Glutamatergic neuron (in vitro differentiated cells): ENCODE measurements around the gene PIM3. TPM values are rescaled to one million over a fixed set of nuclear protein-coding genes. Genes with fewer than 3 reads are reported as not detected.

Experiments used
- DNase-seq: peaks from one replicate; pipeline ENCODE4 v3.0.0; 2022
- H3K27ac Mint-ChIP-seq: one replicate; pipeline ENCODE4 v1.8.0; 2020; ENCODE audit warnings: mild to moderate bottlenecking, mixed read lengths, inconsistent platforms; ENCODE audit not compliant: unreplicated experiment
- H3K27me3 Mint-ChIP-seq: one replicate; pipeline ENCODE4 v1.8.0; 2020; ENCODE audit warnings: mild to moderate bottlenecking, moderate library complexity, mixed read lengths, inconsistent platforms; ENCODE audit not compliant: unreplicated experiment
- H3K36me3 Mint-ChIP-seq: one replicate; pipeline ENCODE4 v1.8.0; 2020; ENCODE audit warnings: mild to moderate bottlenecking, mixed read lengths, inconsistent platforms; ENCODE audit not compliant: unreplicated experiment
- H3K4me1 Mint-ChIP-seq: one replicate; pipeline ENCODE4 v1.8.0; 2020; ENCODE audit warnings: mild to moderate bottlenecking, low read depth, mixed read lengths, inconsistent platforms; ENCODE audit not compliant: unreplicated experiment
- H3K4me3 Mint-ChIP-seq: one replicate; pipeline ENCODE4 v1.8.0; 2020; ENCODE audit warnings: mild to moderate bottlenecking, mixed read lengths, inconsistent platforms; ENCODE audit not compliant: unreplicated experiment
- H3K9me3 Mint-ChIP-seq: one replicate; pipeline ENCODE4 v1.8.0; 2020; ENCODE audit warnings: mild to moderate bottlenecking, moderate library complexity, mixed read lengths, inconsistent platforms; ENCODE audit not compliant: unreplicated experiment
- total RNA-seq: library from RNA; stranded (reverse); fragmentation: NEBNext Ultra II Directional; extraction: Animal tissue kit (Norgen Biotek cat#: 25700); gene quantifications from one replicate; pipeline ENCODE4 v1.2.1, GENCODE V29; 2021; ENCODE audit not compliant: unreplicated experiment
- TF ChIP-seq, protein P1 (sequence below): fragments of 200-600 bp; sonication (generic); IDR thresholded peaks from one replicate; pipeline ENCODE4 v1.5.0; 2021; ENCODE audit not compliant: partially characterized antibody, unreplicated experiment

Gene PIM3
- total RNA-seq, 1 donor from 2014 or later = 32.3 TPM

DNA sequence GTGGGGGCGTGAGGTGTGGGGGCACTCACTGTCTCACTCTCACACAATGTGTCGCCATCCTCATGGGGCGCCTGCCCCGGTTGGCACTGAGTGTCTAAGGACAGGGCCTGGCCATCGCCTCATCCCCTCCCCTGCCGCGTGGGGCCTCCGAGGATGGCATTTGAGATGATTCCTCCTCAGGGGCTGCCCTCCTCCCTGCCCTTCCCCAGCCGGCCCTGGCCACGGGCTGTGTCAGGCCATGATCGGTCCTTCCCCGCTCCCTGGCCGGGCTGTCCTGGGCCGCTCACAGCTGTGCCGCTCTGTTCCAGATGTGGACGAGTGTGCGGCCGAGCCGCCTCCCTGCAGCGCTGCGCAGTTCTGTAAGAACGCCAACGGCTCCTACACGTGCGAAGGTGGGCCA lies 37.6 kb upstream of the PIM3 start:
- H3K27ac Mint-ChIP-seq = no peak overlapping the region
- TF ChIP-seq, protein P1, sequence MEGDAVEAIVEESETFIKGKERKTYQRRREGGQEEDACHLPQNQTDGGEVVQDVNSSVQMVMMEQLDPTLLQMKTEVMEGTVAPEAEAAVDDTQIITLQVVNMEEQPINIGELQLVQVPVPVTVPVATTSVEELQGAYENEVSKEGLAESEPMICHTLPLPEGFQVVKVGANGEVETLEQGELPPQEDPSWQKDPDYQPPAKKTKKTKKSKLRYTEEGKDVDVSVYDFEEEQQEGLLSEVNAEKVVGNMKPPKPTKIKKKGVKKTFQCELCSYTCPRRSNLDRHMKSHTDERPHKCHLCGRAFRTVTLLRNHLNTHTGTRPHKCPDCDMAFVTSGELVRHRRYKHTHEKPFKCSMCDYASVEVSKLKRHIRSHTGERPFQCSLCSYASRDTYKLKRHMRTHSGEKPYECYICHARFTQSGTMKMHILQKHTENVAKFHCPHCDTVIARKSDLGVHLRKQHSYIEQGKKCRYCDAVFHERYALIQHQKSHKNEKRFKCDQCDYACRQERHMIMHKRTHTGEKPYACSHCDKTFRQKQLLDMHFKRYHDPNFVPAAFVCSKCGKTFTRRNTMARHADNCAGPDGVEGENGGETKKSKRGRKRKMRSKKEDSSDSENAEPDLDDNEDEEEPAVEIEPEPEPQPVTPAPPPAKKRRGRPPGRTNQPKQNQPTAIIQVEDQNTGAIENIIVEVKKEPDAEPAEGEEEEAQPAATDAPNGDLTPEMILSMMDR = no peak
- H3K4me1 Mint-ChIP-seq = peaks cover 29% of the 10 kb centered on the region
- peaks cover 5% of the 10 kb centered on the region for H3K27me3 Mint-ChIP-seq
- H3K4me3 Mint-ChIP-seq = no peak overlapping the region
- H3K36me3 Mint-ChIP-seq = no peaks in the 10 kb centered on the region
- DNase-seq = no peak
- H3K9me3 Mint-ChIP-seq = peaks cover 9% of the 10 kb centered on the region

DNA sequence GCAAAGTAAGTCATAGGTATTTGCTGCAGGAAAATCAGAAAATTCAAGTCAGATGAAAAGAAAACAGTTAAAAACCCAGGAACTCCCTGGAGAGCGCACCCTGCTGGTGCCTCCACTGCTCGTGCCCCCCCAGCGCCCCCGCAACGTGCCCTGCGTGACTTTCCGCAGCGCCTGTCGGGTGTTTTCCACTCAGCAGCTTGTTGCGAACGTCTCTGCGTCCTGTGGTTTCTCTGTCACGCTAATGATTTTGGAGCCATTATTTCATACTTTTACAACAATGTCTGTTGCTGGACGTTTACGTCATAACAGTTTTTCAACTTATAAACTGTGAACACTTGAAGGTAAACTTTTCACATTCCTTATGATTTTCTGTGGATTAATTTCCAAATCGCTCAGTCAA lies 37.1 kb upstream of the PIM3 start:
- Mint-ChIP-seq H3K36me3 (no peaks in the 10 kb centered on the region), H3K4me3 (peak overlapping the region; percentile 15), H3K27me3 (peaks cover 5% of the 10 kb centered on the region), H3K9me3 (peaks cover 9% of the 10 kb centered on the region), H3K4me1 (peaks cover 29% of the 10 kb centered on the region), H3K27ac (no peak overlapping the region)
- TF ChIP-seq, protein P1 = no peak
- DNase-seq = no peak

- Mint-ChIP-seq H3K4me1 (peaks cover 29% of the 10 kb centered on the region), H3K4me3 (no peak overlapping the region), H3K9me3 (peaks cover 9% of the 10 kb centered on the region), H3K27me3 (peaks cover 5% of the 10 kb centered on the region), H3K36me3 (no peaks in the 10 kb centered on the region), H3K27ac (no peak overlapping the region)
- no peak for DNase-seq
- TF ChIP-seq, protein P1 = no peak
These were observed 36.3 kb upstream of the PIM3 start for GRCh38 chr22:49924113-49924833.

DNA sequence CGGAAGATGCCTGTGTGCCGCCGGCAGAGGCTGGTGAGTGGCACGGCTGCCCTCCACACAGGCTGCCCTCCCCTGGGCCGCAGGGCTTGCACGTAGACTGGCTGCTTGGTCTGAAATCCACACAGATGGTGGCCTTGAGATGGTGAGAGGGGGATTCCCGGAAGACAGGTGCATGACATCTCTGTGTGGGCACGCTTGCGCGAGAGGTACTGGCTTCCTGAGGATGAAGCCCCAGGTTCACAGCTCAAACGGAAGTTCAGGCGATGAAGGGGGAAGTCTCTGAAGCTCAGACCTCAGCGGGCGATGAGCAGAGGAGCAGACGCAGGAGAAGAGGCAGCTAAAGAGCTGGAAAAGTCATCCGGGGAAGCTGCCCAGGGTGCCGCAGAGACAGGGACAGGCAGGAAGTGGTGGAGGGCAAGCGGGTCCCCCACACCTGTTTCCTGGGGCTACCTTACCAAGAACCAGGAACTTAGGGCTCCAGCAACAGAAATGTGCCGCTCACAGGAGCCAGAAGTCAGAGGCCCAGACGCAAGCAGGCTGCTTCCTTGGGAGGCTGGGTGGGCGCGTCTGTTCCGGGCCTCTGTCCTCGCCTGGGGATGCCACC lies 34.9 kb upstream of the PIM3 start:
- peaks cover 26% of the 10 kb centered on the region for H3K4me1 Mint-ChIP-seq
- H3K27me3 Mint-ChIP-seq = no peaks in the 10 kb centered on the region
- H3K4me3 Mint-ChIP-seq = peak overlapping the region; percentile 65
- peaks cover 7% of the 10 kb centered on the region for H3K9me3 Mint-ChIP-seq
- DNase-seq = no peak
- peak overlapping the region; percentile 94 for H3K27ac Mint-ChIP-seq
- TF ChIP-seq, protein P1 = no peak
- H3K36me3 Mint-ChIP-seq = no peaks in the 10 kb centered on the region

- Mint-ChIP-seq H3K4me1 (peaks cover 26% of the 10 kb centered on the region), H3K27me3 (no peaks in the 10 kb centered on the region), H3K9me3 (peaks cover 7% of the 10 kb centered on the region), H3K36me3 (no peaks in the 10 kb centered on the region), H3K4me3 (peak overlapping the region; percentile 71), H3K27ac (peak overlapping the region; percentile 99)
- peak; percentile 83 for DNase-seq
- TF ChIP-seq, protein P1 = no peak
These were observed 33.7 kb upstream of the PIM3 start for GRCh38 chr22:49926916-49927315.
